ENCODE data around the gene CLRN3.

The CLRN3 gene

GRCh38 chr10:127836176-127836575 is 56.6 kb downstream of the CLRN3 start:
- no peak for DNase-seq

GRCh38 chr10:127834791-127835190 is 58.0 kb downstream of the CLRN3 start:
- DNase-seq, result no peak

GRCh38 chr10:127834221-127834620 is 58.5 kb downstream of the CLRN3 start:
- DNase-seq, result no peak

- DNase-seq, result no peak
Observed at GRCh38 chr10:127833804-127834203, 58.9 kb downstream of the CLRN3 start.

- no peak for DNase-seq
Observed at GRCh38 chr10:127832501-127832900, 60.2 kb downstream of the CLRN3 start.

GRCh38 chr10:127830414-127830813 is 62.3 kb downstream of the CLRN3 start:
- DNase-seq, result no peak

All from NCI-H226 (cell line).